IgD-negative memory B cell (primary cell): ENCODE measurements around the gene BLNK. TPM values are rescaled to one million over a fixed set of nuclear protein-coding genes. Genes with fewer than 3 reads are reported as not detected.
"Not testable (repeated sequence)": the region's sequence is repeated elsewhere in the genome, so short reads cannot be mapped to it uniquely, and the experiment has no call there.

Experiments
- H3K27ac Mint-ChIP-seq, 3 donors: one replicate each; pipeline ENCODE4 v1.8.0; 2020 to 2022; ENCODE audit warnings: mild to moderate bottlenecking in 3 of 3, mixed read lengths in 3 of 3, moderate library complexity in 1 of 3
- H3K27me3 Mint-ChIP-seq: one replicate; pipeline ENCODE4 v1.8.0; 2021; ENCODE audit warnings: mixed read lengths
- H3K36me3 Mint-ChIP-seq: one replicate; pipeline ENCODE4 v1.8.0; 2020; ENCODE audit warnings: mild to moderate bottlenecking, mixed read lengths
- H3K4me1 Mint-ChIP-seq, 3 donors: one replicate each; pipeline ENCODE4 v1.8.0; 2020 to 2022; ENCODE audit warnings: mixed read lengths in 3 of 3, mild to moderate bottlenecking in 1 of 3
- H3K4me3 Mint-ChIP-seq, 4 donors: one replicate each; pipeline ENCODE4 v1.8.0; 2020 to 2022; ENCODE audit warnings: mild to moderate bottlenecking in 4 of 4, mixed read lengths in 4 of 4, moderate library complexity in 3 of 4
- H3K9me3 Mint-ChIP-seq, 3 donors: one replicate each; pipeline ENCODE4 v1.8.0; 2020 to 2021; ENCODE audit warnings: mixed read lengths in 3 of 3, mild to moderate bottlenecking in 1 of 3
- polyA plus RNA-seq: library from polyadenylated mRNA; unstranded; fragments of 300-500 nt; fragmentation: Illumina TruSeq; gene quantifications from one replicate; pipeline ENCODE4 v1.2.3, GENCODE V29; 2021

BLNK gene
- polyA plus RNA-seq, 1 donor from 2014 or later = 217 TPM

GRCh38 chr10:96208946-96209345 is 62.4 kb downstream of the BLNK start:
- peaks cover 4 to 5% (median 4%) of the 10 kb centered on the region in 3 donors for H3K4me1 Mint-ChIP-seq
- no peaks in the 10 kb centered on the region for H3K9me3 Mint-ChIP-seq
- no peak overlapping the region for H3K4me3 Mint-ChIP-seq
- peak overlapping the region in 1 of 3 donors; percentile 35 for H3K27ac Mint-ChIP-seq
- peaks cover 9% of the 10 kb centered on the region for H3K36me3 Mint-ChIP-seq
- no peaks in the 10 kb centered on the region for H3K27me3 Mint-ChIP-seq

GRCh38 chr10:96208271-96208670 is 63.1 kb downstream of the BLNK start:
- H3K27me3 Mint-ChIP-seq = no peaks in the 10 kb centered on the region
- peaks cover 3 to 4% (median 4%) of the 10 kb centered on the region in 3 donors for H3K4me1 Mint-ChIP-seq
- peaks cover 9% of the 10 kb centered on the region for H3K36me3 Mint-ChIP-seq
- H3K27ac Mint-ChIP-seq = peak overlapping the region in 1 of 3 donors; percentile 35
- H3K4me3 Mint-ChIP-seq = no peak overlapping the region
- H3K9me3 Mint-ChIP-seq = no peaks in the 10 kb centered on the region

- H3K4me1 Mint-ChIP-seq = peaks cover 0 to 4% (median 4%) of the 10 kb centered on the region in 3 donors
- H3K27me3 Mint-ChIP-seq = no peaks in the 10 kb centered on the region
- no peak overlapping the region for H3K27ac Mint-ChIP-seq
- H3K4me3 Mint-ChIP-seq = no peak overlapping the region
- no peaks in the 10 kb centered on the region for H3K9me3 Mint-ChIP-seq
- peaks cover 14% of the 10 kb centered on the region for H3K36me3 Mint-ChIP-seq
Measured at GRCh38 chr10:96205580-96205979, 65.8 kb downstream of the BLNK start.

GRCh38 chr10:96201525-96201924 is 69.8 kb downstream of the BLNK start:
- Mint-ChIP-seq H3K4me1 (peaks cover 0 to 1% (median 0%) of the 10 kb centered on the region in 3 donors), H3K36me3 (peaks cover 32% of the 10 kb centered on the region), H3K27ac (no peak overlapping the region), H3K27me3 (no peaks in the 10 kb centered on the region), H3K4me3 (no peak overlapping the region), H3K9me3 (no peaks in the 10 kb centered on the region)

- Mint-ChIP-seq H3K27ac (peak overlapping the region in 1 of 3 donors; percentile 24), H3K4me3 (peak overlapping the region in 1 of 4 donors; percentile 9), H3K36me3 (peaks cover 18% of the 10 kb centered on the region), H3K9me3 (peaks cover 14 to 33% (median 18%) of the 10 kb centered on the region in 3 donors)
- H3K27me3 Mint-ChIP-seq, H3K4me1 Mint-ChIP-seq: not testable (repeated sequence)
Measured at GRCh38 chr10:96189505-96189904, 81.9 kb downstream of the BLNK start.

GRCh38 chr10:96188916-96189315 is 82.5 kb downstream of the BLNK start:
- no peaks in the 10 kb centered on the region for H3K27me3 Mint-ChIP-seq
- no peaks in the 10 kb centered on the region for H3K4me1 Mint-ChIP-seq
- H3K36me3 Mint-ChIP-seq = peaks cover 18% of the 10 kb centered on the region
- peak overlapping the region in 2 of 3 donors; percentile 35 to 51 for H3K27ac Mint-ChIP-seq
- peaks cover 15 to 38% (median 21%) of the 10 kb centered on the region in 3 donors for H3K9me3 Mint-ChIP-seq
- no peak overlapping the region for H3K4me3 Mint-ChIP-seq

GRCh38 chr10:96188421-96188820 is 82.9 kb downstream of the BLNK start:
- Mint-ChIP-seq H3K4me3 (no peak overlapping the region), H3K4me1 (no peaks in the 10 kb centered on the region), H3K9me3 (peaks cover 17 to 42% (median 26%) of the 10 kb centered on the region in 3 donors), H3K27ac (peak overlapping the region in 1 of 3 donors; percentile 35), H3K27me3 (no peaks in the 10 kb centered on the region), H3K36me3 (peaks cover 18% of the 10 kb centered on the region)

- H3K36me3 Mint-ChIP-seq = no peaks in the 10 kb centered on the region
- H3K27ac Mint-ChIP-seq = no peak overlapping the region
- peaks cover 11 to 59% (median 38%) of the 10 kb centered on the region in 3 donors for H3K9me3 Mint-ChIP-seq
- no peaks in the 10 kb centered on the region for H3K4me1 Mint-ChIP-seq
- H3K4me3 Mint-ChIP-seq = no peak overlapping the region
- no peaks in the 10 kb centered on the region for H3K27me3 Mint-ChIP-seq
Measured at GRCh38 chr10:96176985-96177384, 94.4 kb downstream of the BLNK start.

GRCh38 chr10:96172666-96173065 is 98.7 kb downstream of the BLNK start:
- Mint-ChIP-seq H3K27me3 (no peaks in the 10 kb centered on the region), H3K4me1 (no peaks in the 10 kb centered on the region), H3K9me3 (peaks cover 17 to 63% (median 26%) of the 10 kb centered on the region in 3 donors), H3K36me3 (peaks cover 4% of the 10 kb centered on the region), H3K4me3 (no peak overlapping the region), H3K27ac (no peak overlapping the region)

GRCh38 chr10:96170230-96170629 is 101.1 kb downstream of the BLNK start:
- Mint-ChIP-seq H3K4me3 (no peak overlapping the region), H3K27ac (no peak overlapping the region), H3K36me3 (peaks cover 4% of the 10 kb centered on the region), H3K4me1 (no peaks in the 10 kb centered on the region), H3K27me3 (no peaks in the 10 kb centered on the region), H3K9me3 (peaks cover 19 to 64% (median 26%) of the 10 kb centered on the region in 3 donors)

- Mint-ChIP-seq H3K4me3 (no peak overlapping the region), H3K27me3 (no peaks in the 10 kb centered on the region), H3K27ac (no peak overlapping the region), H3K36me3 (peaks cover 4% of the 10 kb centered on the region), H3K4me1 (no peaks in the 10 kb centered on the region), H3K9me3 (peaks cover 16 to 54% (median 25%) of the 10 kb centered on the region in 3 donors)
Measured at GRCh38 chr10:96168546-96168945, 102.8 kb downstream of the BLNK start.

- H3K4me3 Mint-ChIP-seq = no peak overlapping the region
- peaks cover 0 to 6% (median 4%) of the 10 kb centered on the region in 3 donors for H3K4me1 Mint-ChIP-seq
- peaks cover 13% of the 10 kb centered on the region for H3K36me3 Mint-ChIP-seq
- H3K9me3 Mint-ChIP-seq = peaks cover 14 to 36% (median 24%) of the 10 kb centered on the region in 3 donors
- H3K27me3 Mint-ChIP-seq = no peaks in the 10 kb centered on the region
- H3K27ac Mint-ChIP-seq = no peak overlapping the region
Measured at GRCh38 chr10:96165726-96166125, 105.6 kb downstream of the BLNK start.

GRCh38 chr10:96153070-96153469 is 118.3 kb downstream of the BLNK start:
- Mint-ChIP-seq H3K27me3 (no peaks in the 10 kb centered on the region), H3K36me3 (peaks cover 35% of the 10 kb centered on the region), H3K9me3 (peaks cover 0 to 2% (median 0%) of the 10 kb centered on the region in 3 donors), H3K4me3 (no peak overlapping the region), H3K27ac (peak overlapping the region in 1 of 3 donors; percentile 20), H3K4me1 (no peaks in the 10 kb centered on the region)

- Mint-ChIP-seq H3K4me3 (no peak overlapping the region), H3K36me3 (peaks cover 33% of the 10 kb centered on the region), H3K9me3 (peaks cover 0 to 2% (median 0%) of the 10 kb centered on the region in 3 donors), H3K27me3 (no peaks in the 10 kb centered on the region), H3K27ac (no peak overlapping the region), H3K4me1 (no peaks in the 10 kb centered on the region)
Measured at GRCh38 chr10:96152437-96152836, 118.9 kb downstream of the BLNK start.
